GM23338 (cell line): ENCODE results near the gene GNB1L. TPM values are rescaled to one million over a fixed set of nuclear protein-coding genes. Genes with fewer than 3 reads are reported as not detected.

Experiments
- ATAC-seq: fragments of 200-7000 bp; cut with Tn5 transposase; 3 replicates; pipeline ENCODE4 v1.9.1; 2020
- DNase-seq: peaks from one replicate; pipeline ENCODE4 v3.0.0-alpha.2; 2015; ENCODE audit warnings: low spot score
- H2AFZ ChIP-seq: fragments of 200-600 bp; sonication (generic); 2 replicates; pipeline ENCODE4 v1.8.0; 2016; ENCODE audit warnings: antibody characterized with exemption, mild to moderate bottlenecking, moderate library complexity
- H3F3A ChIP-seq: fragments of 200-600 bp; sonication (generic); replicated peaks from 2 replicates; pipeline ENCODE4 v1.8.0; 2017; ENCODE audit warnings: antibody characterized with exemption, mixed run types, low read depth
- H3K27ac ChIP-seq: fragments of 200-600 bp; sonication (generic); 2 replicates; pipeline ENCODE4 v1.6.1; 2016; ENCODE audit warnings: low read depth
- H3K27me3 ChIP-seq: fragments of 200-600 bp; sonication (generic); 2 replicates; pipeline ENCODE4 v1.8.0; 2016; ENCODE audit warnings: mild to moderate bottlenecking, mixed run types, moderate library complexity; ENCODE audit not compliant: insufficient read depth
- H3K36me3 ChIP-seq: fragments of 200-600 bp; sonication (generic); 2 replicates; pipeline ENCODE4 v1.8.0; 2016; ENCODE audit warnings: mild to moderate bottlenecking; ENCODE audit not compliant: insufficient read depth
- H3K4me1 ChIP-seq: fragments of 200-600 bp; sonication (generic); 2 replicates; pipeline ENCODE4 v1.8.0; 2016; ENCODE audit warnings: mild to moderate bottlenecking, moderate library complexity; ENCODE audit not compliant: insufficient read depth
- H3K4me2 ChIP-seq: fragments of 200-600 bp; sonication (generic); 2 replicates; pipeline ENCODE4 v1.7.1; 2017; ENCODE audit warnings: mixed run types
- H3K4me3 ChIP-seq: fragments of 200-600 bp; sonication (generic); 2 replicates; pipeline ENCODE4 v1.6.1; 2016; ENCODE audit warnings: mixed run types
- H3K79me2 ChIP-seq: fragments of 200-600 bp; sonication (generic); replicated peaks from 2 replicates; pipeline ENCODE4 v1.8.0; 2017; ENCODE audit warnings: mild to moderate bottlenecking; ENCODE audit not compliant: insufficient read depth
- H3K9me2 ChIP-seq: fragments of 200-600 bp; sonication (generic); 2 replicates; pipeline ENCODE4 v1.8.0; 2017; ENCODE audit not compliant: insufficient read depth
- H4K20me1 ChIP-seq: fragments of 200-600 bp; sonication (generic); replicated peaks from 2 replicates; pipeline ENCODE4 v1.8.0; 2017; ENCODE audit warnings: mild to moderate bottlenecking; ENCODE audit not compliant: insufficient read depth
- H3K27ac Mint-ChIP-seq: 2 replicates; pipeline ENCODE4 v1.8.0; 2020; ENCODE audit warnings: inconsistent platforms, mild to moderate bottlenecking, moderate library complexity, mixed read lengths
- H3K27me3 Mint-ChIP-seq: 3 replicates; pipeline ENCODE4 v1.8.0; 2022; ENCODE audit warnings: low read depth, mild to moderate bottlenecking, moderate library complexity, mixed read lengths, inconsistent platforms; ENCODE audit not compliant: insufficient read depth, poor library complexity
- H3K36me3 Mint-ChIP-seq: 3 replicates; pipeline ENCODE4 v1.8.0; 2021; ENCODE audit warnings: low read depth, mild to moderate bottlenecking, inconsistent platforms, moderate library complexity, mixed read lengths
- H3K4me1 Mint-ChIP-seq: 3 replicates; pipeline ENCODE4 v1.8.0; 2020; ENCODE audit warnings: mild to moderate bottlenecking, inconsistent platforms, mixed read lengths
- H3K4me3 Mint-ChIP-seq: 3 replicates; pipeline ENCODE4 v1.8.0; 2021; ENCODE audit warnings: moderate library complexity, mild to moderate bottlenecking, inconsistent platforms, mixed read lengths
- H3K9me3 Mint-ChIP-seq: 3 replicates; pipeline ENCODE4 v1.8.0; 2020; ENCODE audit warnings: moderate library complexity, mild to moderate bottlenecking, inconsistent platforms, mixed read lengths
- CREB1 ChIP-seq: fragments of 250-450 bp; sonication (Bioruptor Pico); IDR thresholded peaks from 2 replicates; pipeline ENCODE4 v1.5.0; 2020; ENCODE audit warnings: low read depth, mild to moderate bottlenecking, moderate library complexity
- EZH2 ChIP-seq: fragments of 200-600 bp; sonication (generic); IDR thresholded peaks from one replicate; pipeline ENCODE4 v1.8.0; 2017; ENCODE audit warnings: antibody characterized with exemption, mild to moderate bottlenecking, low read depth; ENCODE audit not compliant: unreplicated experiment
- EZH2phosphoT487 ChIP-seq: fragments of 200-600 bp; sonication (generic); IDR thresholded peaks from one replicate; pipeline ENCODE4 v1.8.1; 2018; ENCODE audit warnings: antibody characterized with exemption; ENCODE audit not compliant: unreplicated experiment
- JUNB ChIP-seq: IDR thresholded peaks from one replicate; pipeline ENCODE4 v1.6.1; 2016; ENCODE audit warnings: antibody characterized with exemption; ENCODE audit not compliant: unreplicated experiment
- NANOG ChIP-seq: IDR thresholded peaks from 2 replicates; pipeline ENCODE4 v1.6.1; 2016; ENCODE audit warnings: antibody characterized with exemption, borderline replicate concordance
- ZNF114 ChIP-seq: fragments of 250-450 bp; sonication (Bioruptor Pico); IDR thresholded peaks from 2 replicates; pipeline ENCODE4 v1.5.0; 2020; ENCODE audit warnings: mild to moderate bottlenecking, moderate library complexity
- ZNF331 ChIP-seq: fragments of 250-450 bp; sonication (Bioruptor Pico); IDR thresholded peaks from 2 replicates; pipeline ENCODE4 v1.5.0; 2020; ENCODE audit warnings: low read depth, mild to moderate bottlenecking, moderate library complexity
- polyA plus RNA-seq: library from polyadenylated mRNA; unstranded; fragments of >200 nt; fragmentation: Nextera tagmentation; extraction: Ambion mirVana; gene quantifications from 2 replicates; pipeline ENCODE4 v1.2.1, GENCODE V29; 2016
- total RNA-seq: library from RNA; depleted of rRNA; stranded (reverse); fragments of >200 nt; shearing (Covaris generic); gene quantifications from 2 replicates; pipeline ENCODE4 v1.2.3, GENCODE V29; 2014
- TF ChIP-seq, protein P1 (sequence below), 2 experiments: fragments of 200-600 bp in 1 of 2; sonication (generic) in 1 of 2; conservative IDR thresholded peaks; 2 replicates each; pipeline versions ENCODE4 v1.5.1 to v1.6.1; 2016 to 2017; ENCODE audit warnings: antibody characterized with exemption in 2 of 2, low read depth in 2 of 2, mild to moderate bottlenecking in 2 of 2, moderate library complexity in 1 of 2
- TF ChIP-seq, protein P2 (sequence below): IDR thresholded peaks from one replicate; pipeline ENCODE4 v1.6.1; 2018; ENCODE audit warnings: antibody characterized with exemption; ENCODE audit not compliant: unreplicated experiment

Gene GNB1L
- total and polyA plus RNA-seq, 2 experiments from 2014 or later = 15.2 to 27.8 TPM

DNA sequence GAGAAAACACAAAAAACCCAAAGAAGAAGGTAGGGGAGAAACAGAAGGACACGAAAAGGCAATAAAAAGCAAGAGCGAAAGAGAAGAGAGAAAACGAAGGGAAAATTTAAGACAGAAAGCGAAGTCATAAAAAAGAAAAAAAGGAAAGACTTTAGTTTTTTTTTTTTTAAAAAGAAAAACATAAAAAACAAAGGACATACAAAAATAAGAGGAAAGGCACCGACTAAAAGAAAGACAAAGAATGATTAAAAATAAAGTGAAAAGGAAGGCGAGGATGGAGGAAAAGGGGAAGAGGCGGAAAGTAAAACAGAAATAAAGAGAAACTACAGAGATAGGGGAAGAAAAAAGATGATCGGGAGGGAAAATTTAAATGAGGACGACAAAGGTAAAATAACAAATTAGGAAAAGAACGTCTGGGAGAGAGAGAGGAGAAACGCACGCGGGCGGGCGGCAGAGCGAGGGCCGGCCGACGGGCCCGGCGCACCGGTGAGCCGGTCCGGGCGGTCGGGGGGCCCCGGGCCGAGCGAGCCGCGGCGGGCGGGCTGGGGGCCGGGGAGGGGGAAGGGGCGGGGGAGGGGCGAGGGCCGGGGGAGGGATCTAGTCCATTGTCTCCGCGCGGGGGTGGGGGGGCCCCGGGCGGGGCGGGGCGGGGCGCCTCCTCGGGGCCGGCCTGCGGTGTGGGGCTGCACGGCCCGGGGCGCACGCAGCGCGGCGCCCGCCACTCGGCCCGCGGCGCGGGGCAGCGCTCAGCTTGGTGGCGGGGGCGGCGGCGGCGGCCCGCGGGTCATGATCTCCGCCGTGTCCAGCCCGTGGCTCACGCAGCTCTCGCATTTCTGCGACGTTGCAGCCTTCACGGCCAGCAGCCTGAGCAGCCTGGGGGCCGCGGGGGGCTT is 94.4 kb downstream of the GNB1L start, which contains the start of gene TBX1:
TBX1 (plus strand) TSS at position 721 of the 893 bp plus-strand sequence; CDS start at position 787, 66 bp downstream.
- Mint-ChIP-seq H3K4me1 (peaks cover 40% of the 10 kb centered on the region), H3K27ac (no peak within 1 kb of the TSS), H3K36me3 (peaks cover 5% of the 10 kb centered on the region; the same call in 1 of the 3 replicates), H3K27me3 (peaks cover 89% of the 10 kb centered on the region), H3K4me3 (peak within 1 kb of the TSS; percentile 70), H3K9me3 (peaks cover 3% of the 10 kb centered on the region; the same call in 2 of the 3 replicates)
- no peaks in the 10 kb centered on the region for H3K79me2 ChIP-seq
- peak within 1 kb of the TSS; percentile 45 for H3K4me3 ChIP-seq
- H3K4me1 ChIP-seq = peaks cover 49% of the 10 kb centered on the region
- H3K27me3 ChIP-seq = peaks cover 95% of the 10 kb centered on the region
- ATAC-seq (no peak), DNase-seq (peak; percentile 42)
- no peak within 1 kb of the TSS; the same call in 1 of the 2 replicates for H2AFZ ChIP-seq
- H3K36me3 ChIP-seq = no peaks in the 10 kb centered on the region
- peak within 1 kb of the TSS; percentile 68 for H3K4me2 ChIP-seq
- H3F3A ChIP-seq = peaks cover 24% of the 10 kb centered on the region
- no peaks in the 10 kb centered on the region for H3K9me2 ChIP-seq
- TF ChIP-seq NANOG (no peak), ZNF331 (CRISPR knock-in tag) (no peak), EZH2 (peak; percentile 100), ZNF114 (no peak), CREB1 (CRISPR knock-in tag) (no peak), JUNB (no peak)
- TF ChIP-seq, protein P1, sequence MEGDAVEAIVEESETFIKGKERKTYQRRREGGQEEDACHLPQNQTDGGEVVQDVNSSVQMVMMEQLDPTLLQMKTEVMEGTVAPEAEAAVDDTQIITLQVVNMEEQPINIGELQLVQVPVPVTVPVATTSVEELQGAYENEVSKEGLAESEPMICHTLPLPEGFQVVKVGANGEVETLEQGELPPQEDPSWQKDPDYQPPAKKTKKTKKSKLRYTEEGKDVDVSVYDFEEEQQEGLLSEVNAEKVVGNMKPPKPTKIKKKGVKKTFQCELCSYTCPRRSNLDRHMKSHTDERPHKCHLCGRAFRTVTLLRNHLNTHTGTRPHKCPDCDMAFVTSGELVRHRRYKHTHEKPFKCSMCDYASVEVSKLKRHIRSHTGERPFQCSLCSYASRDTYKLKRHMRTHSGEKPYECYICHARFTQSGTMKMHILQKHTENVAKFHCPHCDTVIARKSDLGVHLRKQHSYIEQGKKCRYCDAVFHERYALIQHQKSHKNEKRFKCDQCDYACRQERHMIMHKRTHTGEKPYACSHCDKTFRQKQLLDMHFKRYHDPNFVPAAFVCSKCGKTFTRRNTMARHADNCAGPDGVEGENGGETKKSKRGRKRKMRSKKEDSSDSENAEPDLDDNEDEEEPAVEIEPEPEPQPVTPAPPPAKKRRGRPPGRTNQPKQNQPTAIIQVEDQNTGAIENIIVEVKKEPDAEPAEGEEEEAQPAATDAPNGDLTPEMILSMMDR (conservative IDR thresholded peaks at IDR 0.05; ENCODE audit: low read depth in 2 of 2) = no peak
- no peak within 1 kb of the TSS for H3K27ac ChIP-seq
- peaks cover 7% of the 10 kb centered on the region for H4K20me1 ChIP-seq

DNA sequence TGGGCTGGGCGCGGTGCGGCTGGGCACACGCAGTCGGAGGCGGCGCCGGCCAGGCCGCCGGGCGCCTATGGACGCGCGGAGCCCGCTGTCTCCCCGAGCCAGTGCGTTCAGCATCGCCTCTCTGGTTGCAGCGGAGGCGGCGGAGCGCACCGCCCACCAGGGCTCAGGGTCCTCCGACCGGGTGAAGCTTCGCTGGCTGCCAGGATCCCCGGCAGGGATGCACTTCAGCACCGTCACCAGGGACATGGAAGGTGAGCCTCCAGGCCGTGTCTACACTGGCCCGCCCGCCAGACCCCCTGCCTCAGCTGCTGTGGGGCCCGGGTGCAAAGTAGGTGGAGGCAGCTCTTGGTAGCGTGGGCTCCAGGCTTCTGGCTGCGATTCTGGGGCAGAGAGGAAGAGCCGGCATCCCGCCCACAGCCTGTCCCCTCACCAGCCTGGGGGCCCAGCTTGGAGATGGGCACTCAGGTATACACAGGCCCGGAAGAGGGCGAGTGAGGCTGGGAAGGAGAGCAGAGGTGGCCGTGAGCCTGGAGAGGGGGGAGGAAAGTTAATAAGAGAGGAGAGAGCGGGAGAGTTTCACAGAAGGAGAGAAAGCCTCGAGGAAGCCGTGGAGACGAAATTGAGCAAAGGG is 95.1 kb downstream of the GNB1L start:
- DNase-seq (peak; percentile 54), ATAC-seq (peak; percentile 4)
- H3K27me3 Mint-ChIP-seq = peaks cover 89% of the 10 kb centered on the region

More for the DNA sequence above, 95.1 kb downstream of the GNB1L start:
- H4K20me1 ChIP-seq = peaks cover 7% of the 10 kb centered on the region
- H3K9me3 Mint-ChIP-seq = peaks cover under 1% of the 10 kb centered on the region; the same call in 2 of the 3 replicates
- H3K27ac Mint-ChIP-seq = no peak overlapping the region
- H3K4me3 ChIP-seq = peak overlapping the region; percentile 45
- no peak overlapping the region for H3K27ac ChIP-seq
- TF ChIP-seq, protein P2, sequence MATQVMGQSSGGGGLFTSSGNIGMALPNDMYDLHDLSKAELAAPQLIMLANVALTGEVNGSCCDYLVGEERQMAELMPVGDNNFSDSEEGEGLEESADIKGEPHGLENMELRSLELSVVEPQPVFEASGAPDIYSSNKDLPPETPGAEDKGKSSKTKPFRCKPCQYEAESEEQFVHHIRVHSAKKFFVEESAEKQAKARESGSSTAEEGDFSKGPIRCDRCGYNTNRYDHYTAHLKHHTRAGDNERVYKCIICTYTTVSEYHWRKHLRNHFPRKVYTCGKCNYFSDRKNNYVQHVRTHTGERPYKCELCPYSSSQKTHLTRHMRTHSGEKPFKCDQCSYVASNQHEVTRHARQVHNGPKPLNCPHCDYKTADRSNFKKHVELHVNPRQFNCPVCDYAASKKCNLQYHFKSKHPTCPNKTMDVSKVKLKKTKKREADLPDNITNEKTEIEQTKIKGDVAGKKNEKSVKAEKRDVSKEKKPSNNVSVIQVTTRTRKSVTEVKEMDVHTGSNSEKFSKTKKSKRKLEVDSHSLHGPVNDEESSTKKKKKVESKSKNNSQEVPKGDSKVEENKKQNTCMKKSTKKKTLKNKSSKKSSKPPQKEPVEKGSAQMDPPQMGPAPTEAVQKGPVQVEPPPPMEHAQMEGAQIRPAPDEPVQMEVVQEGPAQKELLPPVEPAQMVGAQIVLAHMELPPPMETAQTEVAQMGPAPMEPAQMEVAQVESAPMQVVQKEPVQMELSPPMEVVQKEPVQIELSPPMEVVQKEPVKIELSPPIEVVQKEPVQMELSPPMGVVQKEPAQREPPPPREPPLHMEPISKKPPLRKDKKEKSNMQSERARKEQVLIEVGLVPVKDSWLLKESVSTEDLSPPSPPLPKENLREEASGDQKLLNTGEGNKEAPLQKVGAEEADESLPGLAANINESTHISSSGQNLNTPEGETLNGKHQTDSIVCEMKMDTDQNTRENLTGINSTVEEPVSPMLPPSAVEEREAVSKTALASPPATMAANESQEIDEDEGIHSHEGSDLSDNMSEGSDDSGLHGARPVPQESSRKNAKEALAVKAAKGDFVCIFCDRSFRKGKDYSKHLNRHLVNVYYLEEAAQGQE = no peak
- TF ChIP-seq EZH2phosphoT487 = no peak
- no peaks in the 10 kb centered on the region for H3K79me2 ChIP-seq
- peaks cover 5% of the 10 kb centered on the region; the same call in 1 of the 3 replicates for H3K36me3 Mint-ChIP-seq
- no peak overlapping the region; the same call in 1 of the 2 replicates for H2AFZ ChIP-seq
- H3F3A ChIP-seq = peaks cover 18% of the 10 kb centered on the region
- H3K27me3 ChIP-seq = peaks cover 95% of the 10 kb centered on the region
- H3K4me3 Mint-ChIP-seq = peak overlapping the region; percentile 70
- peak overlapping the region; percentile 67 for H3K4me2 ChIP-seq
- H3K4me1 ChIP-seq = peaks cover 42% of the 10 kb centered on the region
- H3K4me1 Mint-ChIP-seq = peaks cover 36% of the 10 kb centered on the region
- H3K9me2 ChIP-seq = no peaks in the 10 kb centered on the region
- H3K36me3 ChIP-seq = no peaks in the 10 kb centered on the region
